WTC11 (cell line): ENCODE results near the gene KNSTRN.

Experiments
- ATF2 ChIP-seq: sonication (generic); formaldehyde crosslinking; IDR thresholded peaks from 2 replicates; pipeline ENCODE4 v1.8.1; 2022; ENCODE audit warnings: low read depth, missing genetic modification reagents, borderline replicate concordance
- CREB1 ChIP-seq: sonication (generic); formaldehyde crosslinking; IDR thresholded peaks from 2 replicates; pipeline ENCODE4 v1.8.0; 2023; ENCODE audit warnings: mild to moderate bottlenecking, missing genetic modification reagents
- ESRRA ChIP-seq: sonication (generic); formaldehyde crosslinking; IDR thresholded peaks from 2 replicates; pipeline ENCODE4 v1.8.1; 2022; ENCODE audit warnings: mild to moderate bottlenecking, missing genetic modification reagents, borderline replicate concordance
- NR3C1 ChIP-seq: sonication (generic); formaldehyde crosslinking; conservative IDR thresholded peaks from 2 replicates; pipeline ENCODE4 v1.8.1; 2023; ENCODE audit warnings: low read depth, mild to moderate bottlenecking, missing genetic modification reagents
- SP1 ChIP-seq: sonication (generic); formaldehyde crosslinking; conservative IDR thresholded peaks from 2 replicates; pipeline ENCODE4 v1.8.1; 2022; ENCODE audit warnings: missing genetic modification reagents
- USF1 ChIP-seq: sonication (generic); formaldehyde crosslinking; IDR thresholded peaks from 2 replicates; pipeline ENCODE4 v1.8.0; 2022; ENCODE audit warnings: mild to moderate bottlenecking, missing genetic modification reagents
- ZBTB21 ChIP-seq: sonication (generic); formaldehyde crosslinking; IDR thresholded peaks from 2 replicates; pipeline ENCODE4 v1.8.1; 2023; ENCODE audit warnings: mild to moderate bottlenecking, missing genetic modification reagents, borderline replicate concordance
- ZNF232 ChIP-seq: sonication (generic); formaldehyde crosslinking; IDR thresholded peaks from 2 replicates; pipeline ENCODE4 v1.8.0; 2022; ENCODE audit warnings: mild to moderate bottlenecking, missing genetic modification reagents
- ZNF263 ChIP-seq: sonication (generic); formaldehyde crosslinking; IDR thresholded peaks from 2 replicates; pipeline ENCODE4 v1.8.1; 2022; ENCODE audit warnings: low read depth, mild to moderate bottlenecking, moderate library complexity, missing genetic modification reagents
- TF ChIP-seq, protein P1 (sequence below): fragments of 200-600 bp; IDR thresholded peaks from 2 replicates; pipeline ENCODE4 v1.8.0; 2022; ENCODE audit warnings: antibody characterized with exemption
- TF ChIP-seq, protein P2 (sequence below): sonication (generic); formaldehyde crosslinking; IDR thresholded peaks from 2 replicates; pipeline ENCODE4 v1.8.1; 2023; ENCODE audit warnings: mild to moderate bottlenecking, missing genetic modification reagents, moderate library complexity

DNA sequence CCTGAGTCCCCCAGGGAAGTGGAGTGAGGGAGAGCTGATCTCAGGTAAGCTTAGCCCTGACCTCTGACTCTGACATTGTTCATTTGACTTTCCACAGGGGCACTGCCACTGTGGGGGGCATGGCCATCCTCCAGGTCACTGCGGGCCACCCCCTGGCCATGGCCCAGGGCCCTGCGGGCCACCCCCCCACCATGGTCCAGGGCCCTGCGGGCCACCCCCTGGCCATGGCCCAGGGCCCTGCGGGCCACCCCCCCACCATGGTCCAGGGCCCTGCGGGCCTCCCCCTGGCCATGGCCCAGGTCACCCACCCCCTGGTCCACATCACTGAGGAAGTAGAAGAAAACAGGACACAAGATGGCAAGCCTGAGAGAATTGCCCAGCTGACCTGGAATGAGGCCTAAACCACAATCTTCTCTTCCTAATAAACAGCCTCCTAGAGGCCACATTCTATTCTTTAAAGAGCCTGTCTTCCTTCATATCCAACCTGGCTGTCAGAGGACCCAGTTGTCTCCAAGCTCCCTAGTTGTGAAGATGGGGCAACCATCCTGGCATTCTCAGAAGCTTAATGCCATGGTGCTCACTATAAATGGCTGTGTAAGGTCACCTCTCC is 26.4 kb upstream of the KNSTRN start:
- TF ChIP-seq NR3C1: no peak
- TF ChIP-seq CREB1: no peak
- TF ChIP-seq SP1 (CRISPR knock-in tag): no peak
- TF ChIP-seq, protein P1, sequence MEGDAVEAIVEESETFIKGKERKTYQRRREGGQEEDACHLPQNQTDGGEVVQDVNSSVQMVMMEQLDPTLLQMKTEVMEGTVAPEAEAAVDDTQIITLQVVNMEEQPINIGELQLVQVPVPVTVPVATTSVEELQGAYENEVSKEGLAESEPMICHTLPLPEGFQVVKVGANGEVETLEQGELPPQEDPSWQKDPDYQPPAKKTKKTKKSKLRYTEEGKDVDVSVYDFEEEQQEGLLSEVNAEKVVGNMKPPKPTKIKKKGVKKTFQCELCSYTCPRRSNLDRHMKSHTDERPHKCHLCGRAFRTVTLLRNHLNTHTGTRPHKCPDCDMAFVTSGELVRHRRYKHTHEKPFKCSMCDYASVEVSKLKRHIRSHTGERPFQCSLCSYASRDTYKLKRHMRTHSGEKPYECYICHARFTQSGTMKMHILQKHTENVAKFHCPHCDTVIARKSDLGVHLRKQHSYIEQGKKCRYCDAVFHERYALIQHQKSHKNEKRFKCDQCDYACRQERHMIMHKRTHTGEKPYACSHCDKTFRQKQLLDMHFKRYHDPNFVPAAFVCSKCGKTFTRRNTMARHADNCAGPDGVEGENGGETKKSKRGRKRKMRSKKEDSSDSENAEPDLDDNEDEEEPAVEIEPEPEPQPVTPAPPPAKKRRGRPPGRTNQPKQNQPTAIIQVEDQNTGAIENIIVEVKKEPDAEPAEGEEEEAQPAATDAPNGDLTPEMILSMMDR: no peak
- TF ChIP-seq, protein P2, sequence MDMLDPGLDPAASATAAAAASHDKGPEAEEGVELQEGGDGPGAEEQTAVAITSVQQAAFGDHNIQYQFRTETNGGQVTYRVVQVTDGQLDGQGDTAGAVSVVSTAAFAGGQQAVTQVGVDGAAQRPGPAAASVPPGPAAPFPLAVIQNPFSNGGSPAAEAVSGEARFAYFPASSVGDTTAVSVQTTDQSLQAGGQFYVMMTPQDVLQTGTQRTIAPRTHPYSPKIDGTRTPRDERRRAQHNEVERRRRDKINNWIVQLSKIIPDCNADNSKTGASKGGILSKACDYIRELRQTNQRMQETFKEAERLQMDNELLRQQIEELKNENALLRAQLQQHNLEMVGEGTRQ (CRISPR knock-in tag): no peak
- no peak for TF ChIP-seq ZBTB21 (CRISPR knock-in tag)
- no peak for TF ChIP-seq ATF2 (CRISPR knock-in tag)
- no peak for TF ChIP-seq ZNF232
- TF ChIP-seq ESRRA (CRISPR knock-in tag): no peak
- no peak for TF ChIP-seq USF1
- TF ChIP-seq ZNF263 (CRISPR knock-in tag): no peak
